ENCODE results near the gene TMED10. TPM values are rescaled to one million over a fixed set of nuclear protein-coding genes. Genes with fewer than 3 reads are reported as not detected.

Gene TMED10
- total and polyA plus RNA-seq, 2 of the 13 experiments (the other 11 are each of a cell fraction or from before 2014, with no cell fraction given): 311 to 377 TPM

- TF ChIP-seq PTBP1 (IDR thresholded peaks at IDR 0.05; ENCODE audit: low read depth, low read length, poor library complexity, severe bottlenecking) (no peak), ZNF883 (CRISPR knock-in tag; IDR thresholded peaks at IDR 0.05; ENCODE audit: not compliant biosample characterization) (peak; percentile 76), ATRX (CRISPR knock-in tag; IDR thresholded peaks at IDR 0.05; ENCODE audit: borderline replicate concordance) (no peak; the same call in 1 of the 2 replicates), SNAI1 (CRISPR knock-in tag; IDR thresholded peaks at IDR 0.05; ENCODE audit: borderline replicate concordance) (peak; percentile 47; the same call in 1 of the 2 replicates), ZBTB4 (CRISPR knock-in tag; IDR thresholded peaks at IDR 0.05; ENCODE audit: borderline replicate concordance) (0 out of 2 replicates have a peak, but pooled peaks have one; percentile 70), RFXANK (CRISPR knock-in tag; IDR thresholded peaks at IDR 0.05) (peak; percentile 88), CEBPZ (IDR thresholded peaks at IDR 0.05; ENCODE audit: low read length) (no peak), ZC3H4 (CRISPR knock-in tag; IDR thresholded peaks at IDR 0.05; ENCODE audit: borderline replicate concordance) (no peak), ESRRA (CRISPR knock-in tag; IDR thresholded peaks at IDR 0.05; ENCODE audit: low read depth) (peak; percentile 70), ZNF800 (CRISPR knock-in tag; IDR thresholded peaks at IDR 0.05) (peak; percentile 89), SNAPC5 (CRISPR knock-in tag; IDR thresholded peaks at IDR 0.05; ENCODE audit: borderline replicate concordance) (no peak), ARNT2 (CRISPR knock-in tag; IDR thresholded peaks at IDR 0.05; ENCODE audit: low read depth) (peak; percentile 62; the same call in 1 of the 2 replicates), ZNF513 (CRISPR knock-in tag; conservative IDR thresholded peaks at IDR 0.05) (no peak), TBP (CRISPR knock-in tag; IDR thresholded peaks at IDR 0.05) (no peak), MBNL3 (CRISPR knock-in tag; conservative IDR thresholded peaks at IDR 0.05) (no peak), ZNF562 (CRISPR knock-in tag; IDR thresholded peaks at IDR 0.05; ENCODE audit: borderline replicate concordance) (no peak)
Measured at GRCh38 chr14:75126679-75127473, 49.5 kb downstream of the TMED10 start, which contains the start of gene NEK9 (continued).
